Stimulated activated CD4-positive, alpha-beta T cell treated with anti-CD3 and anti-CD28 coated beads, Interleukin-4, amount 100 ng/mL, for 4 hours (primary cell): ENCODE data around the gene SLAIN1.
"Not testable (repeated sequence)": the region's sequence is repeated elsewhere in the genome, so short reads cannot be mapped to it uniquely, and the experiment has no call there.

Experiments
- DNase-seq, 2 experiments: peaks; one replicate each; pipeline ENCODE4 v3.0.0-alpha.2; 2020

The SLAIN1 gene

DNA sequence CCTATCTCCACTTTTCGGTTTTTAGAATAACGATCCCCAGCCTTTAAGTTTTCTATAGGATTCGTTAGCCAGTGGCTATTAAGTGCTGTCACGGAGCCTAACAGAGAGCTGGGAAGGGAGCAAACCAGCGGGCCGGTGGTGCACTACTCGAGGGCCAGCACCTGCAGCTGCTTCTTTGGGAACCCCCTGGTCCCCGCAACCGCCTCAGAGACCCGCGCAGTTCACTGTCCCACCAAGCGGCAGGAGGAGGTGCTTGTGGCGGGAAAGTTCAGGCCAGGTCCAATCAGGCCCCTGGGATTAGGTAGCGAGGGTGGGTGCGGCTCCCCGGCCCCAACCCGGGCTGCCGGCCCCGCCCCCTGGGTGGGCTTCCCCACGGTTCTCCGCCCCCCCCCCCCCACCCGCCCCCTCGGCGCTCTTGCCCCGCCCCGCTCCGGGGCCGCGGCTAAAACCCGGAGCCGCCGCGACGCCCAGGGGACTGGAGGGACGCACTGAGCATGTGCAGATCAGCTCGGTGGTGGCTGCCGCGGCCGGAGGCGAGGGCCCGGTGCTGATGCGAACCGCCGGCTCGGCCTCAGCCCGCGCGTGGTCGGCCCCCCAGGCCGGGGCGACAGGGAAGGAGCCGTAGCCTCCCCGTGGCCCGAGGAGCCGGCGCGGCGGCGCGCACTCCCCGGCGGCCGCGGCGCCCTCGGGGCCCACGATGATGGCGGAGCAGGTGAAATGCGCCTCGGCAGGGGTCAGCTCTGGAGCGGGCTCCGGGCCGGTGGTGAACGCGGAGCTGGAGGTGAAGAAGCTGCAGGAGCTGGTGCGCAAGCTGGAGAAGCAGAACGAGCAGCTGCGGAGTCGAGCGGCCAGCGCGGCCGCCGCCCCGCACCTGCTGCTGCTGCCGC, at the start of gene SLAIN1:
SLAIN1 (plus strand) TSS at position 471 of the 887 bp plus-strand sequence; CDS start at position 698, 227 bp downstream.
- peak; percentile 79 to 81 for DNase-seq

DNA sequence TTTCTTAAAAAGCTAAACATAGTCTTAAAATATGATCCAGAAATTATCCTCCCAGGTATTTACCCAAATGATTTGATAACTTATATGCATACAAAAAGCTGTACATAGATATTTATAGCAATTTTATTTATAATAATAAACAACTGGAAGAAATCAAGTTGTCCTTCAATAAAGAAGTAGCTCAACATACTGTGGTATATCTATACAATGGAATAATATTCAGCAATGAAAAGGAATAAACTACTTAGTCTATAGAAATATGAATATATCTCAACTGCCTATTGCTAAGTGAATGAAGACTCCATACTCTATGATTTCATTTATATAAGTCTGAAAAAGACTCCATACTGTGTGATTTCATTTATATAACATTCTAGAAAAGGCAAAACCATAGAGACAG, 47.1 kb upstream of the SLAIN1 start:
- DNase-seq = no peak

DNA sequence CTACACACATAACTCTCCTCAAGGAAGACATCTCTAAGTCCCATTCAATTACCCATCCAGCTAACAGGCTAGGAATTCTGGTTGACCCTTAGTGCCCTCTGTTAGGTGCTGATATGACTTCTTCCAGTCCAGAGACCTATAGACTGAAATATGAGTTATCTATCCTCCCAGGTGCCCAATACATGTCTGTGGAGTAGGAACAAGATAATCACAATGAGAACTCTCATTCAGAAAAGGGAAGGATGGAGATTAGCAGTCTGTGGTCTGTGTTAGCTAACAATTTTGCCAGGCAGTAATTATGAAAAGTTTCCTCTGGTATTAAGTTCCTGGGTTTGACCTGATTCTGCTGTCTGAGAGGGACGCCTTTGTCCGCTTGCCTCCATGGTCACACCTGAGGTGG, 44.2 kb upstream of the SLAIN1 start:
- no peak for DNase-seq

DNA sequence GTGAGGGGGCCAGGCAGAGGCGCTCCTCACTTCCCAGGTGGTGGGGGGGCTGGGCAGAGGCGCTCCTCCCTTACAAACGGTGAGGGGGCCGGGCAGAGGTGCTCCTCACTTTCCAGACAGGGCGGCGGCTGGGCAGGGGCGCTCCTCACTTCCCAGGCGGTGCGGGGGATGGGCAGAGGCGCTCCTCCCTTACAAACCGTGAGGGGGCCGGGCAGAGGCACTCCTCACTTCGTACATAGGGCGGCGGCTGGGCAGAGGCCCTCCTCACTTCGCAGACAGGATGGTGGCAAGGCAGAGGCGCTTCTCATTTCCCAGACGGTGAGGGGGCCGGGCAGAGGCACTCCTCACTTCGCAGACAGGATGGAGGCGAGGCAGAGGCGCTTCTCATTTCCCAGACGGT, 37.5 kb upstream of the SLAIN1 start:
- not testable (repeated sequence) for DNase-seq

DNA sequence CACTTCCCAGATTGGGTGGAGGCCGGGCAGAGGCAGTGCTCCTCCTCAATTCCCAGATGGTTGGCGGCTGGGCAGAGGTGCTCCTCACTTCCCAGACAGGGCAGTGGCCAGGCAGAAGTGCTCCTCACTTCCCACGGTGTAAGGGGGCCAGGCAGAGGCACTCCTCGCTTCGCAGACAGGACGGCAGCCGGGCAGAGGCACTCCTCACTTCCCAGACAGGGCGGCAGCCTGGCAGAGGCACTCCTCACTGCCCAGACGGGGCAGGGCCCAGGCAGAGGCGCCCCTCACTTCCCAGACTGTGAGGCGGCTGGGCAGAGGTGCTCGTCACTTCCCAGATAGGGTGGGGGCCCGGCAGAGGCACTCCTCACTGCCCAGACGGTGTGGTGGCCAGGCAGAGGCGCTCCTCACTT, 36.6 kb upstream of the SLAIN1 start:
- no peak for DNase-seq

DNA sequence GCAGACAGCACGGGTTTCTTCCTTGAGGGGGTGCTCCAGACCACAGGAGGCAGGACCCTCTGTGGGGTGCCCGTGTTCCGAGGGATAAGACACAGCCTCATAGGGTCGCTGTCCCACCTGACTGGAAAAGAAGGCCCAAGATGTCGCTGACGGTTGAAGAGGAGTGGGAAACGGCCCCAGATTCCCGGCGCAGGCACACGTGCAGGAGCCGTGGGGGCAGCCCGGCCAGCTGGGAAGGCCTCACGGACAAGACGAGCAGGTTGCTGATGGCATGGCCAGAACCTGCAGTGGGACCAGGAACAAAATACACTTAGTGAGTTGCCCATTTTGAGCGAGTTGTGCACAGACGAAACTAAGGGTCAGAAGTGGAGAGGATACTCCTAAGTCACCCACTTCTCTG, 35.2 kb upstream of the SLAIN1 start:
- DNase-seq = not testable (repeated sequence)

DNA sequence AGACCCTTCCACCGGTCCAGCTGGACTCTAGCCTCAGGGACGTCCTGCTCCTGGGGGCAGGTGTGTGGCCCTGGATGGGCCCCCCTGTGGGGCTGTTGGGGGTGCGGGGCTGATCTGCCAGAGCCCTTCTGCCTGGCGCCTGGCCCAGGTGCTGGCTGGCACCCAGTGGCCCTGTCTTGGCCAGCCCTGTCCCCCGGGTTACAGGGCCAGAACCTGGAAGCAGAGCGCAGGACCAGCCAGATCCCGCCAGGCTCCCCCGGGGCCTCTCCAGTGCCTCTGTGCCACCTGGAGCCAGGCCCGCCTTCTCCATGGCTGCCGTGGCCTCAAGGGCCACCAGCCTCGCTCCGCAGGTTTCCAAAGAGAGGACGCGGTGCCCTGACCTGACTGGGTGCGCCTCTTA, 34.7 kb upstream of the SLAIN1 start:
- not testable (repeated sequence) for DNase-seq

DNA sequence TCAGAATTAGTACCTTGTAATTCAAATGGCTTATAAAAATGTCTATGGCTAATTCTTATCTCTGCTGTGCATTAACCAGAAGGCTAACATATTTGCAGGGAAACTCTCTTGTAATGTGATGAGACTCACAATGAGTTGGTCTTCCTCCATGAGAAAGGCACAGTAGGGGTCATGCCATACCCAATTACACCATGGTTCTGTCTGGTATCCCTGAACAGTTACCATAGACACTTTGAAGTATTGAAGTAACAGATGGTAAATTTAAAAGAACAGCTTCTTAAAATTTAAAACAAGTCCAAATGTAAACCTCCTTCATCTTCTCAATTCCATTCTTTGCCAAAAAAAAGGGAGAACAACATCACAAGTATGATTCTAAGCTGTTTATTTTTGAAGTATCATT, 22.6 kb upstream of the SLAIN1 start:
- no peak for DNase-seq

DNA sequence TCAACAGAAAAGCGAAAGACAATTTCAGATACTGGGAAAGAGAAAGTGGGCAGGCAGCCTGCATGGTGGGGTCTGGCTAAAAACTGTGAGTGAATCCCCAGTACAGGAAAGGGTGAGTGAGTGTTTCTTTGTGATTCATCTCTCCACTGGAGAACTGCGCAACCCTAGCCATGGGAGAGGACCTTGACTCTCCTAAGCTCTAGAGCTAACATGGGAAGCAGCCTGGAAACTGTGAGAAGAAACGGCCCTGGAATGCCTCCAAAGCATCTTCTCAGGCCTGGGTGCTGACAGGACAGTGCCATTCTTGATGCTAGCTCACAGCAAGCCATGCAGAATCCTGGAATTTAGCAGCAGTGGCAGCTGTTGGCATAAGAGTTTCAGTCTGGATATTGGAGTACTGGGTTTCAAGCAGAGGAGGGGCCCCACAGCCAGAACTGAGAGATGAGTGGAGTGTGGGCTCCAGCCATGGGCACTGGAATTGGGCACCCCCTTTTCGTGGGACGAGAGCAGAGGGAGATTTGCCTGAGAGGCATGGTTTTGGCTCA, 18.7 kb upstream of the SLAIN1 start:
- no peak for DNase-seq

DNA sequence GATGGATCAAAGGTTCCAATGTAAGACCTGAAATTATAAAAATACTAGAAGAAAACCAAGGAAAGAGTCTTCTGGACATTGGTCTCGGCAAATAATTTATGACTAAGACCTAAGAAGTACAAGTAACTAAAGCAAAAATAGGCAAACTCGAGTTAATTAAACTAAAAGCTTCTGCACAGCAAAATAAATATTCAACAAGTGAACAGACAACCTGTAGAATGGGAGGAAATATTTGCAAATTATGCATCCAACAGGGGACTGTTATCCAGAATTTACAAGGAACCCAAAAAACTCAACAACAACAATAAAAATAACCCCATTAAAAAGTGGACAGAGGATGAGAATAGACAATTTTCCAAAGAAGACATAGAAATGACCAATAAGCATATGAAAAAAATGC, 9.7 kb upstream of the SLAIN1 start:
- DNase-seq = no peak

DNA sequence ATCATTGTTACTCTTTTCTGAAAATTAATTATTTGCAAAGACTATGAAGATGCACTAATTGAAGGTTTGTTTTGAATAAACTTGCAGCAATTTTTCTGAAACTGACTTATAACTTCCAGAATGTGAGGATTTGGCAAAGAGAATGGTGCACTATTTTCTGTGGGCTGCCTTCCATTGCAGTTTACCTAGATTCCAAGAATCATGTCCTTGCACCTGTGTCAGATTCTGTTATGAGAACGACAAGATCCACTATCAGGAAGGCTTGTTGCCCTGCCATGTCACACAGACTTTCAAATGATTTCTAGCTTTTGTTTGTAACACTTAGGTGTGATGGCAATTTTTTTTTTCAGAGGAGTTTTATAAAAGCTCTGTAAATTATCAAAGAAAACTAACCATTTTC, 5.6 kb upstream of the SLAIN1 start:
- DNase-seq = no peak

DNA sequence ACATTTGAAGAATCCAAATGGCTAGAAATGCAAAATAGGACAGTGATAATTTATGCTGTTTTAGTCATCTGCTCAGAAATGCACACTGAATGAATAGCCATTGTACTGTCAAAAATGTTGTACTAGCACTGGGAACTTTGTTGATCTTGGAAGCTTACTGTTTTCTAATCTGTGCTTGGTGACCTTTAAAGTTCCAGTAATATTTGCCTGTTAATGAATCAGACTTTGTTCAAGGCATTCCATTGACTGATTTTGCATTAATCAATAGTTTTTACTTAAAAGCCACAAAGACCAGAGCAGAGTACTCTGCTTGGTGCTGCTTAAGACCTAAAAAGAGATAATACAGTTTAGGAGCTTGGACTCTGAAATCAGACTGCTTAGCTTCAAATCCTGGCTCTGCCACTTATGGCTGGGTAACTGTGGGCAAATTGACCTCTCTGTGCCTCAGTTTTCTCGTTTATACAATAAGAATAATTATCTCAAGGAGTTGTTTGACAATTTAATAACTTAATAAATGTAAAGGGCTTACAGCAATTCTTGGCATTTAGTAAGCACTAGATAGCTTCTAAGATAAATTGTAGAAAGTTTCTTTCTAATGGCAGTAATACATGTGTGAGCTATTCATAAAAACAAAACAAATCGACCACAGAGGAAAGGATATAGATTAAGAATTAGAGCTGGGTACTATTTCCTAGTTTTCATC, 4.6 kb upstream of the SLAIN1 start:
- no peak for DNase-seq

DNA sequence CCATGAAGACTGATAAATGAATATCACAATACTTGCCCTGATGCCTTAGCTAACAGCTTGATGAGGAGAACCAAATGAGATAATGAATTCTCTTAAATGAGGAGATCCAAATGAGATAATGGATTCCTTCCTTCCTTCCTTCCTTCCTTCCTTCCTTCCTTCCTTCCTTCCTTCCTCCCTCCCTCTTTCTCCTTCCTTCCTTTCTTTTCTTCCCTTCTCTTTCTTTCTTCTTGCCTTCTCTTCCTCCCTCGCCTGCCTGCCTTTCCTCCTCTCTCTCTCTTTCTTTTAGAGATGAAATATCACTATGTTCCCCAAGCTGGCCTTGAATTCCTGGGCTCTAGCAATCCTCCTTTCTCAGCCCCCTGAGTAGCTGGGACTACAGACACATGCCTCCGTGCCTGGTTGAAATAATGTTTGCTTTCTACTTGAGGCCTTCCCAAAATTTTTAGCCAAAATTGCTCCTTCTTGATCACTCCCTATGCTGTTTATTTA, 4.0 kb upstream of the SLAIN1 start:
- no peak for DNase-seq

DNA sequence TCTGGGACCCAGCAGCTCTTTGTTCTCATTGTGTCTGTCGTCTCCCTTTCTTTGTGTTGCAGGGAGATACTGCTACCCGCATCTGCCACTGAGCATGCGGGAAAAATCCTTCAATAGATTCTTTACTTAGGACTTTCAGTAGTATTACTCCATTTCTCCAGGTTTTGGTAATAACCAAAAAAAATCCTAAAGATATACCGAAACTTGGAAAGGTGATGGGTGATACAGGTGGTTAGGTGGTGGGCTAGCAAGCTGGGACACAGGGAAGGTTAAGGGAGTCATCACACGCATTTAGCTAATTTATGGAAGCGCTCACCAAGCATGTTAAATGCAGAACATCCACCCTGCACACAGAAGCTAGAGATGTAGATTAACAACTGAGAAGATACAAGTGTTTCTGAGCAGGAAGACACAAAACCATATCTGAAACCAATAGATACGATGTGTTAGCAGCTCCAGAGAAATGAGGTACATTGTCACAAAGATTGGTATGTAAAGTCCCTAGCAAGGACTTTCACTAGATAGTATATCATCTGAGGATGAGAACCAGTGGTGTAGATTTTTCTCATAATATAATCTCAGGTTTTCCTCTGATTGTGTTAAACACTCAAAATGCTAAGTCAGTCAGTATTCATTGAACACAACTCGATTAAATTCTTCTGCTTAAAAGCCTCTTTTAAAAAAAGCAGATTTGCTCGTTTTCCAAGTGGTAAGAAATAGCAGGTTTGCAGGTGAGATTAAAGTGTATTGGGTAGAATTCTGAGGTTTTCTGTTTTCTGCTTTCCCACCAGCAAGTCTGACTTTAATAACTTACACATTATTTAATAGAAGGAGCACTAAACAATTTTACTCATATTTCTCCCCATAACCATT, 1.2 kb upstream of the SLAIN1 start:
- no peak for DNase-seq

DNA sequence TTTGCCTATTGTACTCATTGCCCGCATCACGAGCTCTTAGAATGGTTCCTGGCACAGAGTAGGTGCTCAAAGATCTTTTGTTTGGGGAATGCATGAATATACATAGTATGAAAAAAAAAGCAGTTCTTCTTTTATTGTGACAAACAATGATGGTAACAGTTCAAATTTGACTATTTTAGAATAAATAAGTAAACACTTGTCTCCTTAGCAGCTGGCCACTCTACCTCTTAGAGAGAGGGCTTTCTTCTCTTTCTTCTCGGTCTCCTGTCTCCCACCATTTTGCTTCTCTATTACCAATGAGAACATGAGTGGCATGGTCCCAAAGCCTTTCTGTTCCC, 639 bp upstream of the SLAIN1 start:
- no peak for DNase-seq

DNA sequence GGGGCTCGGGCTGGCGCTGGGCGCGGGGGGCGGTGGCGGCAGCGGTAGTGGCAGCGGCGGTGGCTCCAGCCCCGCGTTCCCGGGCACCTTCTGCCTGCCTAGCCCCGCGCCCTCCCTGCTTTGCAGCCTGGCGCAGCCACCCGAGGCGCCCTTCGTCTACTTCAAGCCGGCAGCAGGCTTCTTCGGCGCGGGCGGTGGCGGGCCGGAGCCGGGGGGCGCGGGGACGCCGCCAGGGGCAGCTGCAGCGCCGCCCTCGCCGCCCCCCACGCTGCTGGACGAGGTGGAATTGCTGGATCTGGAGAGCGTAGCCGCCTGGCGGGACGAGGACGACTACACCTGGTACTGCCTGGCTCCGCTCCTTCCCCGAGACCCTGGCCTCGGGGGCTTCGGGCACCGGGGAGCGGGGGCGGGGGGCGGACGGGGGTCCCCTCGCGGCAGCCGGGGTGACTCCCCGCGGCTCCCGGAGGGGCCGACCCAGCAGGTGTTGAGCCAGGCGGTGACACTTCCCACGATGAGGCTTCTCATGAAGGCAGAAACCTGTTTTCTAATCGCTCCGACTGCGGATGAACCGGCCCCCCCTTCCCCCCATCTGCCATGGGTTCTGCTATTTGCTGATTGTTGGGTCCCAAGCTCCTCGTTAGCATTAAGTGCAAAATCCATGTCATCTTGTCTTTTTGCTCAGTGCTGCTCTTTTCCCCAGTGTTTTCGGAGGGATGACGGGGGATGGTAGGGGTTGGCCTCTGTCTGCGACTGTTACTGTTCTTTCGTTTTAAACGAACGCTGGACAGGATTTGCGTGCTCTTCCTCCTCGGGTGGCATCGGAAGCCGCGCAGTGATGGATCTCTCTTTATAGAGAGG, 943 bp downstream of the SLAIN1 start:
- peak; percentile 28 to 31 for DNase-seq

DNA sequence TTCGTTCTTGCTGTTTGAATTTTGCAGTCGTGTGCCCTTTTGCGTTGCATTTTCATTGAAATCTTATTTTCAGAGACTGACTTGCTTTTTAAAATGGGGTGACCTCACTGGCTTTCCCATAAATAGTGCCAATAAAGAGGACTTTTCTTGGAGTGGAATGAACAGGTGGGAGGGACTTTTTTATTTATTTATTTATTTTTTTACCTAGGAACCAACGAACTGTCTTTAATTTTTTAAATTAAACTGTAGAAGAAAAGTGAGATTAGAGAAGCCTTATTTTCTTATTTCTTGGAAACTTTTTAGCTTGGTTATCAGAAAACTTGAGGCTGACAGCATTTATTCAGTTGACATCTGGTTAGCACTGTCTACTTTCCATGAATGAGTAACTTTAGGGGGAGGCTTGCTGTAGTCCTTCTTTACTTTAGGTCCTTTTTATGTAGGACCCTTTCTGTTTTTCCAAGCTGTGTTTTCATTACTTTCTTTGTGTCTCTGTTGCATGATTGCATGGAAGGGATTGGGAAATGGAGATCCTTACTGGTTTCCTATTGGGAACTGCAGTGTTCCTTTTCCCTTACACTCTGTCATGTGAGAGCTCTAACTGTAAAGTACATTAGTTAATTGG, 1.7 kb downstream of the SLAIN1 start:
- no peak for DNase-seq

DNA sequence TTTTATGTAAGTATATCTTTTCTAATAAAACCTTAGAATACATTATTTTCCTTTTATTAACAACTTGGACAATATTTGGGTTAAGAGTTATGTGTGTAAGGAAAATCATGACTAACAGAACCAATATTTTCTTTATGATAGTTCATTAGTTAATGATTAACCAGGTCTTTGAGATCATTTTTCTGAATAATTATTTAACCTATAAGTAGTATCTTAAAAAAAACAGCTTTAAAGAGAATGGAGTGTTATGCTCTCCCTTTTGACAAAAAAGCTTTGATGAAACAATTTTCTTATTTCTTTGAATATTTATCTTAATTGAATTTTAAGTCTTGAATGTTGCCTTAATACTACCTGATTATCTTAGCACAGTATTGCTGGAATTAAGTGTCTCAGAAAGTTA, 3.8 kb downstream of the SLAIN1 start:
- no peak for DNase-seq

DNA sequence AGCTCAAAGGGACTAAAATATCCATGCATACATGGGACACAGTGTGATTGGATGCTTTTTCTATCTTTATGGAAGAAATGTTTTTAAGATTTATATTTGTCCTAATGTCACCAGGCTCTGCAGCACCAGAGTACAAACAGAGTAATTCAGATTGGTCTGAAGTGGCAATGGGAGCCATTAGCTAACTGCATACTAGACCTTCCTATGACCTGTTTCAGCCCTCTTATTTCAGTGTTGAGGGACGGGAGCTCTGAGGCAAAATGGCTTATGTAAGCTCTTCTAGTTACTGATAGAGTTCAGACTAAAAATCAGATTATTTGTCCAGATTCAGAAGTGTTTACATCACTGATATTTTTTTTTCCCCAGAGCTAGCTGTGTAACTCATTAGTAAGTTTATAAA, 4.9 kb downstream of the SLAIN1 start:
- no peak for DNase-seq

DNA sequence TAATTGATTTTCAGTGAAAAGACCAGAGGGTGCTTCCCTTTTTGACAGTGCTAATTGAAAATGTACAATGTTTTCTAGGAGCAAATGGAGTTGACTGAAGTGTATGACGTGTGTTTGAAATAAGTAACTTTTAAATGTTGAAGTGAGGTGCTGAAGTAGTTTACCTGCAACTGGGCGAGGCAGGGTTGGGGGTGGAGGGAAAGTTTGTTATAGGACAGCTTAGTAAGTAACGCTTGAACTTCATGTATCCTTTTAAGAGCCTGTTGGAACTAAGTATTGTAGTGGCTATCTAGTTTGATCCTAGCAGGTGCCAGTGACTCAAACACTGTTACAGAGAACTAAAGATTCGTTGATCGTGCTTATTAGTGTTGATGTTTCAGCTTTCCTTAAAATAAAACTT, 5.9 kb downstream of the SLAIN1 start:
- DNase-seq = no peak

DNA sequence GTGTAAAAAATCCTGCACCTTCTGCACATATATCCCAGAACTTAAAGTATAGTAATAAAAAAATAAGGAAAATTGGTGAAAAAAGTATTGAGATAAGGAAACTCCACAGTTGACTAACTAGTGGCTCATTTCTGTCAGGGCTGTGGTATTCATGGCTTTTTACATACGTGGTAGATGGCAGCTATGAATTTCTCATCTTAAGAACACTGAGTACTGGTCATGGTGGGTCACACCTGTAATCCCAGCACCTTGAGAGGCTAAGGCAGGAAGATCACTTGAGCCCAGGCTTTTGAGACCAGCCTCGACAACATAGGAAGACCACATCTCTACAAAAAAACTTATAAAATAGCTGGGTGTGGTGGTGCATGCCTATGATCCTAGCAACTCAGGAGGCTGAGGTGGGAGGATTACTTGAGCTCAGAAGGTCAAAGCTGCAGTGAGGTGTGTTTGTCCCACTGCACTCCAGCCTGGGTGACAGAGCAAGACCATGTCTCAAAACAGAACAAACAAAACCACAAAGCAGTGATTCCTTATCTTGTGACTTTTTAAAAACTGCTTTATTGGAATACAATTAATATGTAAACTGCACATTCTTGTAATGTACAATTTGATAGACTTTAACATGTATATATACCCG, 16.8 kb downstream of the SLAIN1 start:
- DNase-seq = no peak
